A673 (cell line): ENCODE data around the gene LRTM1.

Experiments
- EZH2 ChIP-seq: fragments of 200-600 bp; sonication (generic); IDR thresholded peaks from 2 replicates; pipeline ENCODE4 v1.6.1; 2017; ENCODE audit warnings: borderline replicate concordance, low read depth, mild to moderate bottlenecking, mixed read lengths, antibody characterized with exemption, low read length; ENCODE audit not compliant: poor library complexity, severe bottlenecking
- TF ChIP-seq, protein P1 (sequence below): fragments of 300-800, 200-600 bp; sonication (generic); conservative IDR thresholded peaks from 2 replicates; pipeline ENCODE4 v1.5.1; 2017; ENCODE audit warnings: low read depth, mild to moderate bottlenecking, antibody characterized with exemption, low read length, moderate library complexity, mixed read lengths

DNA sequence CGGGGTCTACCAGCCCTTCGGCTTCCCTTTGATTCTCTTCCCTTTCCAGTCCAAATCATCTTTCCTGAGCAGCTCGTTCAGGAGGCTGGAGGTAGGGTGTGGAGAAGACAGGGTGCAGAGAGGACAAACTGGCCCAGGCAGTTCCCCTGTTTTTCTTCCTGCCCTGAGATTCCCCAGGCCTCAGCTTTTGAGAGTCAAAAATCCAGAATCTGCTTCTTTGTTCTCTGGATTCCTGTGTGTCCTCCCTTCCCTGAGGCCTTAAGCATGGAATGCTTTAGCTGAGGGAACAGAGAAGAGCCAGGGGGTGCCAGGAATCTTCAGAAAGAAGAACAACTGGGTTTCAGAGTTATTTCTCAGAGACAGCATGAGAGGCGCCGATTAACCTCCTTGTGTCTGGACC, 26.7 kb upstream of the LRTM1 start:
- TF ChIP-seq, protein P1, sequence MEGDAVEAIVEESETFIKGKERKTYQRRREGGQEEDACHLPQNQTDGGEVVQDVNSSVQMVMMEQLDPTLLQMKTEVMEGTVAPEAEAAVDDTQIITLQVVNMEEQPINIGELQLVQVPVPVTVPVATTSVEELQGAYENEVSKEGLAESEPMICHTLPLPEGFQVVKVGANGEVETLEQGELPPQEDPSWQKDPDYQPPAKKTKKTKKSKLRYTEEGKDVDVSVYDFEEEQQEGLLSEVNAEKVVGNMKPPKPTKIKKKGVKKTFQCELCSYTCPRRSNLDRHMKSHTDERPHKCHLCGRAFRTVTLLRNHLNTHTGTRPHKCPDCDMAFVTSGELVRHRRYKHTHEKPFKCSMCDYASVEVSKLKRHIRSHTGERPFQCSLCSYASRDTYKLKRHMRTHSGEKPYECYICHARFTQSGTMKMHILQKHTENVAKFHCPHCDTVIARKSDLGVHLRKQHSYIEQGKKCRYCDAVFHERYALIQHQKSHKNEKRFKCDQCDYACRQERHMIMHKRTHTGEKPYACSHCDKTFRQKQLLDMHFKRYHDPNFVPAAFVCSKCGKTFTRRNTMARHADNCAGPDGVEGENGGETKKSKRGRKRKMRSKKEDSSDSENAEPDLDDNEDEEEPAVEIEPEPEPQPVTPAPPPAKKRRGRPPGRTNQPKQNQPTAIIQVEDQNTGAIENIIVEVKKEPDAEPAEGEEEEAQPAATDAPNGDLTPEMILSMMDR: no peak
- TF ChIP-seq EZH2: no peak
